Measurements from ENCODE around the gene ANKRD52. TPM values are rescaled to one million over a fixed set of nuclear protein-coding genes. Genes with fewer than 3 reads are reported as not detected.

ANKRD52 gene
- total and polyA plus RNA-seq, 2 of the 8 experiments (the other 6 are each of a cell fraction or from before 2014, with no cell fraction given): 14.0 to 36.3 TPM

DNA sequence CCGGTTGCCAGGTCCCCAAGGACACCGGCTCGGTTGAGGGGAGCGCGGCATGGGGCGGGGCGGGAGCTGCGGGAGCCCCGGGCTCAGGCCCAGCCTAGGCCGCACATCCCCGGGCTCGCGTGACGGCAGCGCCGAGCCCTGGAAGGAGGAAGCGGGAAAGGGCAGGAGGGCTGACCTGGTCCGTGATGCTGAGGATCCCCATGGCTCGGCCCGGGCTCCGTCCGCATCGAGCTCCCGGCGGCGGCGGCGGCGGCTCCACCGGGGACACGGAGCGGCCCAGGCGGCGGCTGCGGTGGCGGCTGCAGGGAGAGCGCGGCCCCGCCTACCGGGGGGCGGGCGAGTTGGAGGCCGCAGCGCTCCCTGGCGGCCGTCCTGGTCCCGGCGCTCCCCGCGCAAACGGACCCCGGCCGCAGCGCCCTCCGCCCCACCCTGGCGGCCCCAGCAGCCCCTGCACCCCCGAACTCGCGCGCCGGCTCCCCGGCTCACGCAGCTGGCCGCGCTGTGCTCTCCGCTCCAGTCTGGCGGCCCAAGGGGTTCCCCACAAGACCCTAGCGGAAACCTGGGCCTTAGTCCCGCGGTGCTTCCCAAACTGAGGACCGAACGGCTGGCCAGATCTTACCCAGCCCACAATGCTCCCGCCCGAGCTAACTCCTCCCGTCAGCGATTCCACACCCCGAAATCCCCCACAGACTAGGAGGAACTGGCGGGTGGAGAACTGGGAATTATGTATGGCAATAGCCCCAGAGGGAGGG is at the start of gene ANKRD52 (continued):
- TF ChIP-seq MAFK (IDR thresholded peaks at IDR 0.05; ENCODE audit: low read depth, low read length) (no peak), SIN3A (conservative IDR thresholded peaks at IDR 0.05 in 1 of 2, IDR thresholded peaks at IDR 0.05 in 1 of 2; ENCODE audit: low read depth in 1 of 2, low read length in 2 of 2) (peak in 1 of 2 experiments; percentile 34; a peak in 2 of 4 replicates)

Data from H1 (cell line).